CD4-positive, alpha-beta T cell treated with Interleukin-4 for 1 hour (primary cell): ENCODE results near the gene PRKCB.

Experiments used
- DNase-seq, 2 donors: peaks; one replicate each; pipeline ENCODE4 v3.0.0-alpha.2; 2020 to 2022

The PRKCB gene

DNA sequence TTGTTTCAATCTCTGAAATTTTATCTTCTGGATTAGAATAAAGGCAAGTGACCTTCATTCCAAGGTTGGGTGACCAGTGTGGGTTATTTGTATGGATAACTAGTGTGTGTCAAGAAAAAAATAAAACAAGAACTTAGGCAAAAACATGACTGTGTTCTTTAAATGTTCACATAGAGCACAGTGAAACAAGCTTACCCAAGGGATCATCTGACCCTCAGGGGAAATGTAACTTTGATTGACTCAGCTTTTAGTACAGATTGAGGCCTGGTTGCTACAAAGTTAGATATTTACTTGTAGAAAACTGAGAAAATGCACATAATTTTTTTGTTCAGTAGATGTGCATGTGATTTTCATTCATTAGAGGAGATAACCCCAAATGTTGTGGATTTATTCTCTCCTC lies 427.0 kb downstream of the PRKCB start:
- no peak for DNase-seq
